Measurements from ENCODE around the gene BST1.

DNA sequence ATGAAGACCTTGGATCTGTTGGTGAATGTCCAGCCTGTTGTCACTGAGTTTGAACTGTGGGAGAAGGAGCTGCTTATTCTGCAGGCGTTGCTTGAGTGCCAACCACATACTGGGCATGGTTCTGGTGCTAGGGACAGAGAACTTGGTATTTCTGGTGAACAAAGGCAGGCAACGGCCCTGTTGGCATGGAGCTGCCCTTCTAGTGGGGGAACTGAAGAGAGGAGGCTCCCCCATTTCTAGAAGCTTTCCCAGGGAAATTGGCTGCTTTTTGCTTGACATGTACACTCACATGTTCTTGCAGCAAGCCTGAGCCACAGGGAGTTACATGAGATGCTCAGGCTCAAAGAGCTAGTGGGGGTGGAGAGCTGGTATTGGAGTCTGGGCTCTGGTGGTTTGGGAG is 66.3 kb downstream of the BST1 start:
- TF ChIP-seq, protein P1, sequence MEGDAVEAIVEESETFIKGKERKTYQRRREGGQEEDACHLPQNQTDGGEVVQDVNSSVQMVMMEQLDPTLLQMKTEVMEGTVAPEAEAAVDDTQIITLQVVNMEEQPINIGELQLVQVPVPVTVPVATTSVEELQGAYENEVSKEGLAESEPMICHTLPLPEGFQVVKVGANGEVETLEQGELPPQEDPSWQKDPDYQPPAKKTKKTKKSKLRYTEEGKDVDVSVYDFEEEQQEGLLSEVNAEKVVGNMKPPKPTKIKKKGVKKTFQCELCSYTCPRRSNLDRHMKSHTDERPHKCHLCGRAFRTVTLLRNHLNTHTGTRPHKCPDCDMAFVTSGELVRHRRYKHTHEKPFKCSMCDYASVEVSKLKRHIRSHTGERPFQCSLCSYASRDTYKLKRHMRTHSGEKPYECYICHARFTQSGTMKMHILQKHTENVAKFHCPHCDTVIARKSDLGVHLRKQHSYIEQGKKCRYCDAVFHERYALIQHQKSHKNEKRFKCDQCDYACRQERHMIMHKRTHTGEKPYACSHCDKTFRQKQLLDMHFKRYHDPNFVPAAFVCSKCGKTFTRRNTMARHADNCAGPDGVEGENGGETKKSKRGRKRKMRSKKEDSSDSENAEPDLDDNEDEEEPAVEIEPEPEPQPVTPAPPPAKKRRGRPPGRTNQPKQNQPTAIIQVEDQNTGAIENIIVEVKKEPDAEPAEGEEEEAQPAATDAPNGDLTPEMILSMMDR (IDR thresholded peaks at IDR 0.05): no peak
- TF ChIP-seq POLR2A (IDR thresholded peaks at IDR 0.05): no peak

Data from upper lobe of left lung (tissue), 4 donors.